ENCODE results near the gene KCNK10.

Gene KCNK10

DNA sequence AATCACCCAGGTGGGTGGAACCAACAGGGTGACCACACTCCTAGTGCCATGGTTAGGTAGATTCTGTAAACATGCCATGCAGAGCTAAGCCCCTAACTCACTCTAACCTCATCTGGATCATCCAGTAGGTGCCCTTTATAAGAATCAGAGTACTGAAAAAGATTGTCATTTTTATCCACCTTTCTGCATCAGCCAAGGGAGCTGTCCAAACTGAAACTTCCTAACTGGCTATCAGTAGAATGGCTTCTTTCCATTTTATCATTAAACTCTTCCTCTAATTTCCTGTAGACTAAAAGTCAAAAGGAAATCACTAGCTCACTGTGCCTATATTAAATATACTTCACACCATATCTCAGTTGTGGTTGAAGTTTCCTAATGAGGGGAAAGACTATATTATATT lies 6.5 kb downstream of the KCNK10 start:
- DNase-seq: no peak

DNA sequence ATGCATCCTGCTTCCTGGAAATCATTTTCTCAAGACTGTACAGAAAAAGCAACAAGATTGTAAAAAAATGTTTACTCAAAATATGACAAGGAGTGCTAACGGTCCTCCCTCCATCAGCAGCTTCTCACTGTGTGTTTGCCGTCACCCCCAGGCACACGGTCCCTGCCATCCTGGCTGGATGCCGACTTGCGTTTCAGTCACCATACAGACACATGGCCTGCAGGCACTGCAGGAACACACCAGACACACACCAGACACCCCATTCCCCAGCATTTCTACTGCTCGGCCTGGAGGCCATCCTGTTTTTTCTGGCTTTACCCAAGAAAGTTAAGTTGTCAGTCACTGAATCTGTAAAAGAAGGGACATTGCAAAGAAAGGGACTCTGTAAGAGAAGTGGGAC lies 10.8 kb downstream of the KCNK10 start:
- no peak for DNase-seq

DNA sequence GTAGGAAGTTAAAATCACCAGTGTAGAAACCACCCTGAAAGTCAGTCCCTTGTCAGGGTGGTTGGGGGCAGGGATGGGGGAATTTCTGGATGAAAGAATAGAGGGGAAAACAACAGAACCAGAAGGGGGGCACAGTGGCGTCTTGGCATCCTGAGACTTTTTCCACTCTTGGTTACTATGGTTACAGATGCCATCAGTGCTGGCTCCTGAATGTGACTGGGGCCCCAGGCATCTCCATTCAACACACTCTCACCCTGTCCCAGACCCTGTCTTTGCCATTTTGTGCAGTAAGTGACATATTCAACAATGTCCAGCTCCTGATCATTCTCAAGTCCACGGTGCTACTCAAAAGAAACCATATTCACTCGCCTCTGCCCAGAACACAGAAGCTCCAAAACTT lies 11.3 kb downstream of the KCNK10 start:
- no peak for DNase-seq

DNA sequence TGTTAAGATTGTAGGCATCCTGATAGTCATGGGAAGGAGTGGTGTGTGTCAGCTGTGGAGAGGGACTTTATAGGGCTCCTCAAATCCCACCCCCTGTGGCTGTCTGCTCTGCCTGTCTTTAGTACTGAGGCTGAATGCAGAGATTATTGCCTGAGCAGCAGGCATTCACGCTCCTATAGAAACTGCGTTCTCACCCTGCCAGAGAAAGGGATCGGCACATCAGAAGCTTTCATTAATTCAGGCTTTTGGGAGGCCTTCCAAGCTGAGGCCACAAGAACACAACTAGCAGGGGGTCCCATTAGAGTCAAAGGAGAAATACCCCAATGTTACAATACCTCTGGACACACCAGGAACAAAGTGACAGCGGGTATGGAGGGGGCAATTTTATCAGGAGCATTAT lies 12.6 kb downstream of the KCNK10 start:
- no peak for DNase-seq

DNA sequence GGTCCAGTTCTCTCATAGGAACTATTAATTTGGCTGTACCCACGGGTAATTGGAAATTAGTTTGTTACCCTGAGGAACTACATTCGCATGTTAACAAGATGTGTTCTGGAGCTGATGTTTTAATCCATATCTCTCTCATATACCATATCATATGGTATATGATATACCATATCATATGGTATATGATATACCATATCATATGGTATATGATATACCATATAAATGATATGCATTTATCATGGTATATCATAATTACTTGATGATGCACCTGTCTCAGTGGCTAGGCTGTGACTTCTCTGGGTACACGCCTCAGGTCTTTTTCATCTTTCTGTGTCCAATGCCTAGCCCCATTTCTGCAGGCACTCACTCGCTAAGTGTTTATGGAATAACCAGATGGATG lies 13.0 kb downstream of the KCNK10 start:
- DNase-seq: no peak

DNA sequence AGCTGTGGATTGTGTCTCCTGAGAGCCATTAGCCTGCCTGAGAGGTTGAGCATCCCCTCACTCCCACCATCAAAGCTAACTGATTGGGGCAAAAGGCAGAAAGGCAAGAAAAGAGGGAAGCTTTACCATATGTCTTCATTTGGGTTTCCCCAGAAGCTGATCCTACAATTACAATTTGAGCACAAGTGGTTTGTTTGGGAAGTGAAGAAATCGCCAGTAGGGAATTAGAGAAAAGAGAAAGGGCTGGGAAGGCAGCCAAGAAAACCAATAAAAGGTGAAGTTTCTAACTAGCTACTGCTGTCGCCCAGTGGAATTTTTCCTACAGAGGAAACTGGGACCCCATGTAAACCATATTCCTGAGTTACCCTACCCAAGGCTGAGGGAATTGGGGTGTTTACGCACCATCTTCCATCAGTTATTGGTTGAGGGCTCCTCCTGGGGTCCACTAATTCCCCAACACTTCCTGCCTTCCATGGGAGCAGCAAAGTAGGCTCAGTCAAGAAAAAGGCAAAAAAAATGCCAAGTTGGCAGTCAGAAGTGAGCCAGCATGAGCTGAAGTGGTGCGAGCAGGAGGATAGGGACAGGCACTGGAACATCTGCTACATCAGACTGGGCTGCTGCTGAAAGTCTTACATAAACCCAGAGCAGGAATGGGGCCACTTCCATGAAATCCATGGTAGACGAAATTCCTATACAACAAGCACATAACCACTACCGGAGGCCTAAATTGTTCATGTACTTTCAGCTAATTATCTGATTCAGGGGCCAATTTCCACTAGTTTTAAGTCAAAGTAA lies 17.3 kb downstream of the KCNK10 start:
- DNase-seq: no peak

DNA sequence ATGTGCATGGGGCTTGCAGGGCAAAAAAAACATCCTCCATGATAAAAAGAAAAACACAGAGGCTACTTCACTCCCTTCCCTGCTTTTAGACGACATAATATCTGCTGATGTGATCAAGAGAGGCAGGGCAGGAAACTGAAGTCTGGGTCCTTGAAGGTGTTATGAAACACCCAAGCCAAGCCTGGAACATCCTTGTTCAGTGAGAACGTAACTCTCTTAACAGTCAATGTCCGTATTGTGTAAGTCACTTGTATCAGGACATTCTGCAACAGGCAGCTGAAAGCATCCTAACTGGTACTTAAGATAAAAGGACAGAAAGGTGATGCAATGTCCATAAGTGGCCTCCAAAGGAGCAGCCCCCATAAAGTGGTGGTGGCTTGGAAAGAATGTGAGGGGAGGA lies 20.0 kb downstream of the KCNK10 start:
- DNase-seq: no peak

DNA sequence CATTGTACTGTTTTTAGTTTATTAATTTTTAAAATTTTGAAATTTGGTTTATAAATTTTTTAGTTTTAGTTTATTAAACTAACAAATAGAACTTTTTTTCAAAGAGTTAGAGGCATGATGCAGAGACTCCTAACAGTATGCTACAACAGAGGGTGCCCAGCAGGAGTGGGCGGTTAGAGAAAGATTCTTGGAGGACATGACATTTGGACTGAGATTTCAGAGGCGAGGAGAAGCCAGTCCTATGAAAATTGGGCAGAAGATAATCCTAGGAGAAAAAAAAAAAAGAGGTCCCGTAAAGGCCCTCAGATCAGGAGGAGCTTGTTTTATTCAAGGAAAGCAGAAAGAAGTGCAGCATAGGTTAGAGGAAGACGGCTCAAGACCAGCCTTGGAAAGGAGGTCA lies 21.7 kb downstream of the KCNK10 start:
- no peak for DNase-seq

DNA sequence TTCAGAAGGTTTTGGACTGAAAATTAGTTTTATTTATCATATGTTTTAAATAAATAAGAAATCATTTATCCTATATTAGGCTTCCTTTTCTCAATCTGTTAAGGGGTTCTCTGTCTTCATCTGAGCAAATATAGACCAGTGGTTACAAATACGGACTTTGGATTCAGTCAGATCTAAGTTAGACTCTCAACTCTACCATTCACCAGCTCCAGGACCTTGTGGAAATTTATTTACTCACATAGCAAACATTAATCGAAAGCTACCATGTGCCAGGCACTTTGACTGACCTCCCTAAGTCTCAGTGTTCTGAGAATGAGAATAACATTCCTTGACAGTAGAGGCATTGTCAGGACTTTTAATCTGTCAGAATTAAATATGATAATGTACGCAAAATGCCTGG lies 22.3 kb downstream of the KCNK10 start:
- DNase-seq: no peak

DNA sequence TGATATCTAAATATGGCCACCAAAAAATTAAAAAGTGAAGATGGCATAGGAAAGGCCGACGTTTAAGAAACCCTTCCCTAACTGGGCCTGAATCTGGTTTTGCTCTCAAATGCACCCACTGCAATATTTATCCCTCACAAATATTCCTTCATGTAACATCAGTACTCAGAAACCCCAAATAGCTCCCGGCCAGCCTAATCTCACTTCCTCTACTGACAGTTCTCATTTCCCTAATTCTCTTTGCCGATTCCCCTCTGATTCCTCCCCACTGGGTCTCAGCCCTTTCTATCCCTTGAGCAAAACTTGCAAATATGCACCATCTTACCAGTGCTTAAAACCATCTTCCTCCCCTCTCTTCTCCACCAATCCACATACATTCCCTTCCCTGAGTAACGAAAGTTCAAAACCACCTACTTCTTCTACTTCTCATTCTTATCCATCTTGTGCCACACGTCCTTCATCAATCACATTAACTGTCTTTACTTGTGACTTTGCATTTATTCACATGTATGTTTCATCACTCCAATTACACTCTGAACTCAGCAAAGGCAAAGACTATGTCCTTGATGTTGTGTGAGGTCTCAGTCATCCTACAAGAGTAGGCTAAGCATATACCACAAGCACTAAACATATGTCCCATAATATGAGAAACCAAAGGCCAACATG lies 23.1 kb downstream of the KCNK10 start:
- no peak for DNase-seq

DNA sequence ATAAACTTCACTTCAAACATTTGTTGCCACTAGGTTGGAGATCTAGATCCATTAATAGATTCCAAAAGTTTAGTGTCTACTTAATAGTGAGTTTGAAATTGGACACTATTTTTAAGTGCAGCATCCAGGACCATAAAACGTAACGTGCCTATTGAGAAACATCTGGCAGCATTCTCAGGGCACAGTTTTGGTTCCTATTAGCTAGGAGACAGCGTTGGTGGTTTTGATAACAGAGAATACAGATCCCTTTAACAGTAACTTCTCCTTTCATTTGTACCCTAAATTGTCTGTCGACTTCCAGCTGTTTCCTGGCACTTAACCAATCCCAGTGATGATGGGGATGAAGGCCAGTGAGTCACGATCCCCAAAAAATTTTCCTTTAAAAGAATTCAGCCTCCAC lies 25.8 kb downstream of the KCNK10 start:
- DNase-seq: no peak

DNA sequence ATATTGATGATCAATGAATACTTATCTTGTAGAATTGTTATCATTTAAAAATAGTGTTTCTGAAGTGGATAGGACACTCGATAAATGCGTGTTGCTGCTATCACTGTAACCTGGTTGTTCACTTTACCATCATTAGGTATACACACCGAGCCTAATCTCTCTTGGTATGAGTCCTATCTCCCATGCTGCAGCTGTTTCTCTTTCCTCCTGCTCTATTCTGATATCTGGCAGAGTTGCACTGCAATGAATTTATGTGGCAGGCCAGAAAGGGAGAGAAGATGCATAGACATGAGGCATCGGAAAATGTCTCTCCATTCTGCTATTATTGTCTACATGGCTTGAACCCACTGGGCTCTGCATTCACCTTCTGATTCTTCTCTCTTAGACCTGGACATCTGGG lies 26.7 kb downstream of the KCNK10 start:
- DNase-seq: no peak

DNA sequence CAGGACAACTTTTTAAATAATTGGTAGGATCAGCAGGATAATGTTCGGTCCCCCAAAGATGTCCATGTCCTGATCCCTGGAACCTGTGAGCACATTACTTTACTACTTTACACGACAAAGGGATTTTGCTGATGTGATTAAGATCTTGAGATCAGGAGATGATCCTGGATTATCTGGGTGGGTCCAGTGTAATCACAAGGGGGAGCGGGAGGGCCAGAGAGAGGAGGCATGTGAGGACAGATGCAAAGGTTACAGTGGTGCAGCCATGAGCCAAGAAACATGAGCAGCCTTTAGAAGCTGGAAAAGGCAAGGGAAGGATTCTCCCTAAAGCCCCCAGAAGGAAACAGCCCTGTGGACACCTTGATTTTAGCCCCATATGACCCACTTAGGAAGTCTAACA lies 33.1 kb downstream of the KCNK10 start:
- no peak for DNase-seq

DNA sequence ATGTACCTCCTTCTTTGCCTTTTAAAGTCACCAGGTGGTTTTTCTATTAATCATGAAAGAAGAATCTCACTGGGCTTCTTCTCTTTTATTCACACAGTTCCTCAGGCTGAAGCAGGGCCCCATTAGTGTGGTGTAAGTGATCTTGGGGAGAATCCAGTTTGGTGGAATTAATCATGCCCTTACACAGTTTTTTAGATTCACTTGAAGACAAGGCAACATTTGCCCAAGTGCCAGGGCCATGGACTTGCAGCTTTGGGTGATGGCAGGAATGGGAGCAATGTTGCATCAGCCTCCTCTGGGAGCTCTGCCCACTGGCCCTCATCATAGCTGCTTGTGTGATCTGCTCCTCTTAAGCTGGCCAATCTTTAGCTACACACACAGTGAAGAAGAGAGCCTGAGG lies 33.8 kb downstream of the KCNK10 start:
- DNase-seq: no peak

DNA sequence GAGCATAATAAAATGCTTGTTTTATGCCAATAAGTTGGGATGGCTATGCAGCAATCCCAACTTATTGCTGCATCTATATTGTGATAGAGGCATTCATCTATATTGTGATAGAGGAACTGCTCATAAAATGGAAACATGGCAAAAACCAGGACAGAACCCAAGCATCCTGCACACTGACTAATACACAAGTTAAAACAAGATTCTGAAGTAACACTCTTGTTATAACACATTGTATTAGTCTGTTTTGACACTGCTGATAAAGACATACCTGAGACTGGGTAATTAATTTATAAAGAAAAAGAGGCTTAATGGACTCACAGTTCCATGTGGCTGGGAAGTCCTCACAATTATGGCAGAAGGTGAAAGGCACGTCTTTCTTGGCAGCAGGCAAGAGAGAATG lies 36.8 kb downstream of the KCNK10 start:
- no peak for DNase-seq

DNA sequence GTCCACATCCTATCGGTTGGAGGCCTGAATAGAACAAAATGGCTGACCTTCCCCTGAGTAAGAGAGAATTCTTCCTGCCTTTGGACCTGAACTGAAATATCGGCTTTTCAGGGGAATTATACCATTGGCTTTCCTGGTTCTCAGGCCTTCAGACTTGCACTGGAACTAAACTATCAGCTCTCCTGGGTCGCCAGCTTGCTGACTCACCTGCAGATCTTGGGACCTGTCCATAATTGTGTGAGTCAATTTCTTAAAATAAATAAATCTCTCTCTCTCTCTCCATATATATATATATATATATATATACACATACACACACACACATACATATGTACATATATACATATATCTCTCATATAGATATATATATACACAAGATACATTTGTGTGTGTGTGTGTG lies 41.6 kb downstream of the KCNK10 start:
- DNase-seq: no peak

DNA sequence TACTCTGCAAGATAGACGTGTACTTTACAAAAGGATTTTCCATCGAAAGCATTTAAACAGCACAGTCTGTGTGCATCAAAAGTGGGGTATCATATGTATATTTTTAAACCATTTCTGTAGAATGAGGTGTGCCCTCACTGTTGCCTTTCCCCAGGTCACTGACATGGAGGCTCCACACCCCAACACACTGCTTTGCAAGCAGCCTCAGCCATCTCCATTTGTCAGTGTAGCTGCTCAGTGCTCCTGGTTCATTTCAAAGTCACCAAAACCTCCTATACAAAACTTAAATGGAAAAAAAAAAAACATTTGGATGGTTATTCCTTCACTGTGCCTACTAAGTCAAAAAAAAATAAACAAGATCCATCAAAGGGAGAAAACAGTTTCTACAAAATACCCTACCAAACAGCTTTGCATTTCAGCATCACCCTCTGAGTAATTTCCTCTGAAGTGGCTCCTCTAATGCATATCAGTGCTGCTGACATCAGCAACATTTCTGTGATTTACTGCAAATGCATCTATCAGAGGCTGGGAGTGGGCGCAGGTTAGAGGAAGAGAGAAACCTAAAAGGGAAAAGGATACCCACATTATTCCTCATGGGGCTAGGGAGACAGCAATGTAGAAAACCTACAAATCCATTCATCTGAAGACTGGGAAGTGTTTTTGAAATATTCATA lies 46.0 kb downstream of the KCNK10 start:
- DNase-seq: no peak

DNA sequence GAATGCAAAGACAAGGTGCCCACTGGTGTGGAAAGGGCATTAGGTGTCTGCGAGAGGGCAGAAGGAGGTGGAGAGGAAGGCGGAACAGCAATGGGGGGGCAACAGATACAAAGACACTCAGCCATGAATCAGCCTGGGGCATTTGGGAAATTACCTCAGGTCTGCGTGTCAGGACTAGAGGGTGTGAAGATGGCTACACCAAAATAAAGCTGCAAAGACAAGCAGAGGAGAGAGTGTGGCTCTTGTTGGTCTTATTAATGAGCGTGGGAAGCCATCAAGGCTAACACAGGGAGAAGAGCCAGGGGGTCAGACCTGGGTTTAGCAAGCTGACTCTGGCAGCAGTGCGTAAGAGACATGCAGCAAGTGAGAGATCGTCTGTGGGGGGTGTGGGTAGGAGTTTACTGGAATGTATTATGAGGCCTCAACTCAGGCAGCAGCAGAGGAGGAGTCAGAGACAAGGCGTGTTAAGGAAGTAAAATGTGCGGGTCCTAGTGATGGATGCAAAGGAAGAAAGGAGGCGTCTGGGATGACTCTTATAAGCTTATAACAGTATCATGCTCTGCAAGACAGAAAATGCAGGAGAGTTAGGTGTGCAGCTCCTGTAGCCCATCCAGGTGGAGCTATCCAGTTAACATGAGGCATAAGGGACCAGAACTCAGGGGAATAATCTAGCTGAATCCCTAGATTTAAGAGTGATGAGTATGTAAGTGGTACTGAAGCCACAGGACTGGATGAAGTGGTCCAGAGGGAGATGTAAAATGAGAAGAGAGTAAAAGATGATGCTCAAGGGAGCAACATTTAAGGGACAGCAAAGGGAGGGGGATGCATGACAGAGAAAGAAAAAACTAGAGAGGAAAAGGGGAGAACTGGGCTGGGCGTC lies 50.4 kb downstream of the KCNK10 start:
- DNase-seq: no peak

DNA sequence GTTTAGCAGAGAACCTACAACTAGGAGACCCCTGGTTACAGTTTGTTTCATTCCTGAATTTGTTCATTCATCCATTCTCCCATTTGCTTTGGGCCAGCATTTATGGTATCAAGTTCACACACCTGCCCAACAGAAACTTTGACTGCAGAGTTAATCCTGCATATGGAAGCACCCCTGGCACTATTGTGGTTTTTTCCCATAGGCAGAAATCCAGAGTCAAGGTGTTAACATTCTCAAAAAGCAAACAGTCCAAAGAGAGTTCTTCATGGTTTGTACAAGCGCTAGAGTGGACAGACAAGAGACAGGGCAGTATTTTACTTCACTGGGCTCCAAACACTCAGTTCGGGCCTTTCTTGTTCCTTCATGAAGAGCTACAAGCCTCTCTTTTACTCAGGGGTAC lies 51.9 kb downstream of the KCNK10 start:
- DNase-seq: no peak

DNA sequence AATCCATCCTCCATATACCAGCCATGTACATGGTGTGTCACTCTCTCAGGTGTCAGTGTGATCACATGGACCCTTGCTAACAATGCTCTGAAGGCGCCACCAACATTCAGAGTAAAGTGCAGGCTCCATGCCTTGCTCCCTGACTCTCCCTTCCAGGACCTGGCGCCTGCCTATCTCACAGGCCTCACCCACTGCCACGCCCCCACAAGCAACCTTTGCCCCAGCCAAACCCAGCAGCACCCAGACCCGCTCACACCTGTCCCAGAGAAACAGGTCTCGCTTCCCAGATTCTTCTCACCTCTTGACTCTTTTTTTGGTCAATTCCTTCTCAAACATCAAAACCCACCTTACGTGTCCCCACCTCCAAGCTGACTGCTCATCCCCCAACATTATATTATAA lies 52.3 kb downstream of the KCNK10 start:
- DNase-seq: no peak

DNA sequence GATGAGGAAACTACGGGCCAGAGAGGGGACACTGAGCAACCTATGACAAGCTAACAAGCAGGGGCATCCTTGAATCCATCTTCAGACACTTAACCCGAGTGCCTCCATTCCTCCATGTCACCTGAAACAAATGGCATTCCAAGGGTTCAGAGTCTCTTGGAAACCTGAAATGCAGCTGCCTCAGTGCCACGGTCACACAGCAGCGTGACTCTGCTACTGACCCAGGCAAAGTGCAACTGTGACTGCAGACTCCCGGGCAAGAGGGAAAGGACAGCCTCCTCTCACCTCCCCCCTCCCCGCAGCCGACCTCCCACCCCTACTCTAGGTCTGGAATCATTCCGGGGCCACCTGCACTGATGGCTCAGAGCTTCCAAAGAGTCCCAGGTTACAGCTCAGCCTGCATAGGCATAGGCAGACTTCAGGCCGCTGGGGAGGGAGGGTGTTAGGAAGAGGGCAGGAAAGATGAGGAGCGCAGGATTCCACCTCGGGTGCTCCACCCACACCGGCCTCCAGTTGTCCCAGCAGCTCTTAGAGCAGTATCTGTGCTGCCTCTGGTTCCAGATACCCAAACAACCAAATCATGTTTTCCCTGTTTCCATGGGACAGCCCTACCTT lies 53.2 kb downstream of the KCNK10 start:
- no peak for DNase-seq

DNA sequence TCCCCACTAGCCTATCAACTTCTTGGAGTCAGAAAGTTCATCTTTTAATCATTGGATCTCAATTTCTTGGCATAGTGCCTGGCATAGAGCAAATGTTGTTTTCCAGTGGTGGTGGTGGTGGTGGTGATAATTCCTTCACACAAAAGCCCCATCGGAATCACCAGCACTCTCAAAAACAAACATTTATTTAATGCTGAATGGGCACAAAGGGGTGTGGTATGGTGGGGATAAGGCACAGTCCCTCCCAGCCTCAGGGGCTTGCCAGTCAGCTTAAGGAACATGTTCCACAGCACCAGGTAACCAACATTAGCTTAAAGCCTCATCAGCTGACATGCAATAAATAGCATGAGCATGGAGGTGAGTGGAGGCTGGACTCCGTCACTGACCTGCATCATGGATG lies 56.6 kb downstream of the KCNK10 start:
- DNase-seq: no peak

DNA sequence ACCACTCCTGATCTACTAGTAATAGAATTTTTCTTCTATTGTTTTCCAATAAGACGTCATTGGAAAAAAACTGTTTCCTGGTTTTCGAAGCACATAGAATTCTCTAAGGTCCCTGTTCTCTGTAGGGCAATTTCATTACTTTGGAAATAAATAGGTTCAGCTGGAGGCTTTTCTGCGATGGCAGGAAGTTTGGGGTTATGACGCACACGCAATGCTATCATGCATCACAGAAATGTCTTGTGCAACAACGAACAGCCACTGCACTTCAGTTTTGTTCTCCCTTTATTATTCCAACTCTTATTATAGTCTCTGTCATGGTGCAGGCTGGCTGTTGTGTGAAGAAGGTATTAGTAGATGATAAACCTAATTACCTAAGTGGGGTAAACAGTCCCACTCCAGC lies 59.0 kb downstream of the KCNK10 start:
- no peak for DNase-seq

Data from GDM1 (cell line).